ENCODE data around the gene PNLIP.

PNLIP gene

GRCh38 chr10:116545756-116546155 is at the start of gene PNLIP:
PNLIP (plus strand) TSS chr10:116545931; CDS start chr10:116546093, 162 bp downstream.
- no peak for DNase-seq (ENCODE audit: low read depth)

DNA sequence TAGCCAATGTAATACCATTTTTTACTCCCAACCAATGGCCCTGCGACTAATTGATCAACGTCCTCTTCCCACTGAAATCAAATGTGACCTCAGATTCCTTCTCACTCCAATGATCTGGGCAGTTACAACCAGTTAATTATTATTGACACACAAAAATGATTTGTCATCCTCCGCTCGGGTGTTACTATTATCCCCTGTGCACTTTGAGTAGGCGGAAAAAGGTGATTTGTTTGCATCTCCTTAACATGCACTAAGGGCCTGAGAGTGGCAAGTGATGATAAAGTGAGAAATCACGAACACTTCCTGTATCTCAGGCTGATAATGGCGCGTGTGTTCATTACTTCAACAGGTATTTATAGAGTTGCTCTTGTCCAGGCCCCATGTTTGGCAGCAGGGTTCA is 40.9 kb upstream of the PNLIP start:
- DNase-seq (ENCODE audit: low read depth): no peak

- no peak for DNase-seq (ENCODE audit: low read depth)
Observed at GRCh38 chr10:116510565-116510964, 35.2 kb upstream of the PNLIP start.

DNA sequence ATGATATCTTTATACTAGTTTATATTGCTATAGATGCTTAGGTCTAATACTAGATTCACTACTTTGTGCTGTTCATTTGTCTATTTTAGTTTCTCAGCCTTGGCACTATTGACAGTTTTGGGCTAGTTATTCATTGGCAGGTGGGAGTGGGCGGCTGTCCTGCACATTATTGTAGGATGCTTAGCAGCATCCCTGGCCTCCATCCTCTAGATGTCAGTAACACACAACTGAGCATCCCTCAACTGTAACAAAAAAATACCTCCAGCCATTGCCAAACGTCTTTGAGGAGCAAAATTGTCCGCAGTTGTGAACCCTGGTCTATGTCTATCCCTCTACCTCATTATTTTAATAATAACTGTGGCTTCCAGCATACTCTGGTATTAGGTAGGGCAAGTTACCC is 34.4 kb upstream of the PNLIP start:
- DNase-seq (ENCODE audit: low read depth): no peak

GRCh38 chr10:116521424-116522290 is 24.1 kb upstream of the PNLIP start:
- no peak for DNase-seq (ENCODE audit: low read depth)

- no peak for DNase-seq (ENCODE audit: low read depth)
Observed at GRCh38 chr10:116522803-116523381, 22.8 kb upstream of the PNLIP start.

DNA sequence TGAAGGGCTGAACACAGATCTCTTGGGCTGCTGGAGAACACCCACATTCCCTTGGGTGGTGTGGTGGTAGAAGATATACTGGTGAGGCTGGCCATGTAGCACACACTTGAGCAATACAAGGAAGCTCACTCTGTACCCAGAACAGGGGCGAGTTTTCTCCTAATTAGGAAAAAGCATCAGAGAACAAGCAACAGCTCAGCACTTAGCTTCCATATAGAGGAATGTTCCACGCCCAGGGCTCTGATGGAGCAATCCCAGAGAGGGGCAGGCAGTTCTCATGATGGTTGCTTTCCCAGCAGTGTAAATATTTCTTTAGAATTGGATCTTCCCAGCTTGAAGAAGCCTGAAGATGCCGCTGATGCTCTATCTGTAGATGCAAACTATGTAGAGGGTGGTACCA is 21.0 kb upstream of the PNLIP start:
- DNase-seq (ENCODE audit: low read depth): no peak

- DNase-seq (ENCODE audit: low read depth): no peak
Observed at GRCh38 chr10:116526219-116526618, 19.5 kb upstream of the PNLIP start.

DNA sequence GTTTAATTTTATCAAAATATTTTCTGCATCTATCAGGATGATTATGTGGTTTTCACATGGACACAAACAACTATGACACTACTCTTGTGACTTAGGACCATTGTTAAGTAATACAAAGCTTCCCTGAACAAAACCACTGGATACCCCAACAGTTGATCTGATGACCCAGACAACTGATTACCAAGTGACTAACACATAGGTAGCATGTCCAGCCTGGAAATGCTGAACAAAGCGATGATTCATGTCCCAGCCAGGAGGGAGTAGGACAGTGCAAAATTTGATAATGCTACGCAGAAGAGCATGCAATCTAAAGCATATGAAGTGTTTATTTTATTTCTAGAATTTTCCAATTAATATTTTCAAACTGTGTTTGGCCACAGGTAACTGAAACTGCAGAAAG is 8.9 kb upstream of the PNLIP start:
- no peak for DNase-seq (ENCODE audit: low read depth)

DNA sequence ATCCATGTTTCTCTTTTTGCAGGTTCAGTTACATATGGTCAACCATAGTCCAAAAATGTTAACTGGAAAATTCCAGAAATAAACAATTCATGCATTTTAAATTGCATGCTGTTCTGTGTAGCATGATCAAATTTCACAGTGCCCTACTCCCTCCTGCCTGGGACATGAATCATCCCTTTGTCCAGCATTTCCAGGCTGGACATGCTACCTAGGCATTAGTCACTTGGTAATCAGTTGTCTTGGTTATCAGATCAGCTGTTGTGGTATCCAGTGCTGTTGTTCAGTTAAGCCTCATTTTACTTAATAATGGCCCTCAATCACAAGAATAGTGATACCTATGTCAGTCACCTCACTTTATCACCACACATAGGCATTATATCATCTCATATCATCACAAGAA is 7.3 kb upstream of the PNLIP start:
- no peak for DNase-seq (ENCODE audit: low read depth)

- DNase-seq (ENCODE audit: low read depth): no peak
Observed at GRCh38 chr10:116538992-116539391, 6.7 kb upstream of the PNLIP start.

DNA sequence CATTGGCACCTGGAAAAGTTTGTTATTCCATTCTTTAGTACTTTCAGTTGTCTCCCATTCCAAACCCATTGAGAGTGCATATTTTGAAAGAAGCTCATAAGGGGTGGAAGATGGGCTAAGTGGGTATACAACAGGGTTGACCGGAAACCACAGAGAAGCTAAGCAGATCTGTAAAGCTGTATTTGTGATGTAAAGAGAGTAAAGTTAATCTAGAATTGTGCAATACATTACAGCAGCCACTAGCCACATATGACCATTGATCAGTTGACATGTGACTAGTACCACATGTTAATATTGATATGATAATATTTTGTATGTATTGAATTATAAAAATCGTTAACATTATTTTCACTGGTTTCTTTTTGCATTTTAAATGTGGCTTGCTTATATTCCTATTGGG is 4.9 kb upstream of the PNLIP start:
- no peak for DNase-seq (ENCODE audit: low read depth)

DNA sequence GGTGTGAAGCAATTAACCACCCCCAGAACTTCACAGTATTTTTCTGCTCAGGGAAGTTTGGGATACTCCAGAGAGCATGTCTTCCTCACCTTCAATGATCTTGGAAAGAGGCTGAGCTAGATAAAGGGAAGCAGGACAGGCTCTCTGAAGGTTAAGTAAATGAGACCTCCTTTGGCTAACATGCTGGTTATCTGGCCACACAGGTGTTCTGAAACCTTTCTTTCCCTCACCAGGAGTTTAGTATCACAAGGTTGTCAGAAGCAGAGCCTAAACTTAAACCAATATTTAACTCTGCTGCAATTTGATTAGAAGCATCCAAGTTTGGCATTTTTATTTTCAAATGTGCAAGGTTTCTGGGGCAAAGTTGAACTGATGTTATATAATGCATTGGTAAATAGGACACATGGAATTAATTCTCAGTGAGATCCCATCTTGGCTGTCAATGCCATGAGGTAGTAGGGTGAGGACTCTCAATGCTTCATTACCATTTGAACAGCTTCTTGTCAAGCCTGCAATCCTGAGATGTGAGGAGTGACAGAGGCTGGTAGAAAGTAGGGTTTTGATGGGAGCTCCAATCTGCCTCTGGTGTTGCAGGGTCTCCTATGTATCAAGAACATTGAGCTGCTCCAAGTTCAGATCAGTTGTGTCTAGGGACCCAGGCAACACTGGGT is 3.6 kb upstream of the PNLIP start:
- no peak for DNase-seq (ENCODE audit: low read depth)

DNA sequence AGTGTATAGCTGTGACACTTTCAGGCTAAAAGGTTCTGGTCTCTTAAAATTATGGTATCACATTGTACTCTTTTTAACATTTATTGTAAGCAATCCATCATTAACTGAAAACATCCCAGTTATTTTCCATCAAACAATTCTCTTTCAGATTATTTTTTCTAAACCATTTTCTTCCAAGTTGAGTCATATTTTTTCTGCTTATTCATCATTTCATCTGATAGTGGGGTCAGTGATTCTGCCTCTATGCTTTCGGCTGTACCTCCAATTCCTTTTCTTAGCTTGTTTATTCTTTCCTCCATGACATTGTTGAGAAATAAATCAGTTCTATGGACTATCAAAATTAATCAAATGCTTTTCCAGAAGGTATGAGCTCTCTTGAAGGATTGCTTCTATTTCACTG is 609 bp upstream of the PNLIP start:
- no peak for DNase-seq (ENCODE audit: low read depth)

- DNase-seq (ENCODE audit: low read depth): no peak
Observed at GRCh38 chr10:116548301-116548700, 2.6 kb downstream of the PNLIP start.

- DNase-seq (ENCODE audit: low read depth): no peak
Observed at GRCh38 chr10:116553378-116553980, 7.7 kb downstream of the PNLIP start.

DNA sequence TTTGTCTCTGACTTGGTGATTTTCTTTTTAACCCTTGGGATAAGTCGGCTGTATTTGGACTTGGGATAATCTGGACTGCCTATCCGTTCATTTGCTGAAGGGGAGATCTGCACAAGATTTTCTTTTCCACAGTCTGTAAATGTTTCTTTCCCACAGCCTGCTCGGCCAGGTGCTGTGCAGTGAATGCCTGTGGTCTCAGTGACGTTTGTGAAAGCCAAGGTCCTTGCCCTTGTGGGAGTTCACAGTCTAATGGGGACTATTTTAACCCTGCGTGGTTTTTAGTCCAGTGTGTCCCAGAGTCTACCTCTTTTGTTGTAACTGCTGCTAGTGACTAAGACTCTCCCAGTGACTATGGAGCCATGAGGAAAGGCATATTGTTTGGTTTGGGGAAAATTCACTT is 8.9 kb downstream of the PNLIP start:
- DNase-seq (ENCODE audit: low read depth): no peak

- DNase-seq (ENCODE audit: low read depth): no peak
Observed at GRCh38 chr10:116555880-116556279, 10.1 kb downstream of the PNLIP start.

GRCh38 chr10:116557305-116557880 is 11.7 kb downstream of the PNLIP start:
- no peak for DNase-seq (ENCODE audit: low read depth)

DNA sequence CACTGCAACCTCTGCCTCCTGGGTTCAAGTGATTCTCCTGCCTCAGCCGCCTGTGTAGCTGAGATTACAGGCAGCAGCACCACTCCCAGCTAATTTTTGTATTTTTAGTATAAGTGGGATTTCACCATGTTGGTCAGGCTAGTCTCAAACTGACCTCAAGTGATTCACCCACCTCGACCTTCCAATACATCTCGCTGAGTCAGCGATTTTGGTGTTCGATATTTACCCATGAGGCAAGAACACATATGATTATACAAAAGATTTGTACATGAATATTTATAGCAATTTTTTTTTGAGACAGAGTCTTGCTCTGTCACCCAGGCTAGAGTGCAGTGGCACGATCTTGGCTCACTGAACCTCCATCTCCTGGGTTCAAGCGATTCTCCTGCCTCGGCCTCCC is 19.8 kb downstream of the PNLIP start:
- DNase-seq (ENCODE audit: low read depth): no peak

GRCh38 chr10:116566932-116567331 is 21.2 kb downstream of the PNLIP start:
- no peak for DNase-seq (ENCODE audit: low read depth)

GRCh38 chr10:116567335-116567734 is 21.6 kb downstream of the PNLIP start:
- DNase-seq (ENCODE audit: low read depth): no peak

Measured in activated T-cell treated with anti-CD3 and anti-CD28 coated beads for 48 hours (primary cell).